Measurements from ENCODE around the gene CHCHD4. TPM values are rescaled to one million over a fixed set of nuclear protein-coding genes. Genes with fewer than 3 reads are reported as not detected.

Gene CHCHD4
- total and polyA plus RNA-seq, 2 of the 8 experiments (the other 6 are each of a cell fraction or from before 2014, with no cell fraction given), result 15.0 to 22.3 TPM

GRCh38 chr3:14082108-14082657 is 42.5 kb downstream of the CHCHD4 start (continued):
- TF ChIP-seq USF2 (IDR thresholded peaks at IDR 0.05; ENCODE audit: low read length) (no peak), CBX8 (IDR thresholded peaks at IDR 0.05; ENCODE audit: borderline replicate concordance, low read depth, low read length) (no peak), YY1 (IDR thresholded peaks at IDR 0.05; ENCODE audit: low read depth, low read length) (no peak), KDM5A (IDR thresholded peaks at IDR 0.05; ENCODE audit: low read length) (no peak), BACH1 (IDR thresholded peaks at IDR 0.05; ENCODE audit: low read length) (no peak)

All from H1 (cell line).